ENCODE data around the gene BRWD1. TPM values are rescaled to one million over a fixed set of nuclear protein-coding genes. Genes with fewer than 3 reads are reported as not detected.
"Not testable (repeated sequence)": the region's sequence is repeated elsewhere in the genome, so short reads cannot be mapped to it uniquely, and the experiment has no call there.

Gene BRWD1
- total and polyA plus RNA-seq, 12 donors: 11.1 to 81.1 (median 37.6) TPM

- WGBS, 4 donors: 59 to 77% (median 73%) methylated on average over 4 to 5 of the region's 5 CpGs
- Histone ChIP-seq H3K27ac (peak overlapping the region in 2 of 5 donors; percentile 9 to 61), H3K4me3 (no peak overlapping the region), H3K36me3 (replicated peaks in 1 of 2) (no peaks in the 10 kb centered on the region), H3K9me3 (replicated peaks in 1 of 3) (no peaks in the 10 kb centered on the region), H3K4me1 (replicated peaks in 1 of 2) (peaks cover 0 to 15% of the 10 kb centered on the region in 2 donors), H3K27me3 (no peaks in the 10 kb centered on the region)
- TF ChIP-seq POLR2A (IDR thresholded peaks at IDR 0.05) (no peak), CTCF (IDR thresholded peaks at IDR 0.05) (no peak)
- intact Hi-C loops (cut with DNase I): loop anchor here in 1 of 2 donors (5.0 kb wide), 1 partner anchor 404 kb away; no protein-coding TSS in a partner anchor
- peak in 2 of 7 donors; percentile 19 to 21 for DNase-seq
Measured at GRCh38 chr21:39136711-39137110, 176.7 kb downstream of the BRWD1 start.

- 64 to 80% (median 74%) methylated on average over 7 to 8 of the region's 8 CpGs for WGBS, 4 donors
- not testable (repeated sequence) for H3K27ac ChIP-seq; H3K4me3 ChIP-seq; H3K9me3 ChIP-seq (replicated peaks in 1 of 3); H3K36me3 ChIP-seq (replicated peaks in 1 of 2); H3K27me3 ChIP-seq
- intact Hi-C loops (cut with DNase I): loop anchor here in 1 of 2 donors (5.0 kb wide), 1 partner anchor 404 kb away; no protein-coding TSS in a partner anchor
- peaks cover 0 to 15% of the 10 kb centered on the region in 2 donors for H3K4me1 ChIP-seq (replicated peaks in 1 of 2)
- DNase-seq: peak in 3 of 7 donors; percentile 30 to 38 (median 36)
- peak in 4 of 6 experiments; percentile 7 to 37 (median 18) for TF ChIP-seq CTCF (IDR thresholded peaks at IDR 0.05)
Measured at GRCh38 chr21:39136138-39136537, 177.3 kb downstream of the BRWD1 start.

- Histone ChIP-seq H3K27ac (no peak overlapping the region), H3K4me1 (replicated peaks in 1 of 2) (peaks cover 0 to 15% of the 10 kb centered on the region in 2 donors), H3K9me3 (replicated peaks in 1 of 3) (no peaks in the 10 kb centered on the region), H3K36me3 (replicated peaks in 1 of 2) (no peaks in the 10 kb centered on the region), H3K4me3 (no peak overlapping the region), H3K27me3 (no peaks in the 10 kb centered on the region)
- TF ChIP-seq CTCF (IDR thresholded peaks at IDR 0.05): no peak
- no peak for TF ChIP-seq POLR2A (IDR thresholded peaks at IDR 0.05)
- no peak for DNase-seq
- WGBS, 4 donors: 82 to 87% (median 85%) methylated on average over 15 of the region's 15 CpGs
- intact Hi-C loops (cut with DNase I): no loop called here
Measured at GRCh38 chr21:39134288-39134810, 179.1 kb downstream of the BRWD1 start.

Small RNA genes lying within 50 kb of the gene (small RNA-seq; reads per million reads assigned to genes)
- gene RF00019: 0 reads per million in 2 donors

Other genes with a start within 250 kb of the BRWD1 start
- 10 to 100 TPM; 19.0 to 59.8 (median 36.1) TPM for gene PSMG1, start 130.2 kb downstream of the BRWD1 start, total RNA-seq
- gene PSMG1, start 130.2 kb downstream of the BRWD1 start, polyA plus RNA-seq: 100 to 1,000 TPM in 1 of 3 donors, 10 to 100 TPM in 2; 27.1 to 104 (median 45.6) TPM
- gene HMGN1, start 35.5 kb upstream of the BRWD1 start, total RNA-seq: 100 to 1,000 TPM in 6 of 9 donors, 10 to 100 TPM in 3; 86.5 to 254 (median 132) TPM
- 100 to 1,000 TPM in 1 of 3 donors, 10 to 100 TPM in 2; 95.8 to 242 (median 96.5) TPM for gene HMGN1, start 35.5 kb upstream of the BRWD1 start, polyA plus RNA-seq
- 1 to 10 TPM in 8 of 9 donors, under 1 TPM in 1; 0.42 to 9.2 (median 5.3) TPM for gene LCA5L, start 132.1 kb upstream of the BRWD1 start, total RNA-seq
- 10 to 100 TPM in 1 of 3 donors, 1 to 10 TPM in 2; 3.5 to 13.5 (median 4.3) TPM for gene LCA5L, start 132.1 kb upstream of the BRWD1 start, polyA plus RNA-seq
- gene SH3BGR, start 138.3 kb upstream of the BRWD1 start, total RNA-seq: 10 to 100 TPM in 7 of 9 donors, 1 to 10 TPM in 2; 8.9 to 97.3 (median 13.4) TPM
- gene SH3BGR, start 138.3 kb upstream of the BRWD1 start, polyA plus RNA-seq: 10 to 100 TPM; 21.6 to 34.3 (median 28.6) TPM